ENCODE results near the gene TGFBR3L.
A peak's percentile ranks its signal among the peaks of the same experiment; 100 is the strongest.
"Not testable (repeated sequence)": the region's sequence is repeated elsewhere in the genome, so short reads cannot be mapped to it uniquely, and the experiment has no call there.

The TGFBR3L gene

GRCh38 chr19:7879111-7879807 lies 35.4 kb upstream of the TGFBR3L start:
- FAIRE-seq = no peak
- DNase-seq (ENCODE audit: low spot score) = no peak

- DNase-seq (ENCODE audit: low spot score) = no peak
- FAIRE-seq = no peak
These were observed 34.8 kb upstream of the TGFBR3L start for GRCh38 chr19:7879836-7880235.

GRCh38 chr19:7881910-7882309 lies 32.7 kb upstream of the TGFBR3L start:
- no peak for FAIRE-seq
- no peak for DNase-seq (ENCODE audit: low spot score)

- DNase-seq (ENCODE audit: low spot score) = no peak
- FAIRE-seq = no peak
These were observed 31.5 kb upstream of the TGFBR3L start for GRCh38 chr19:7883105-7883504.

GRCh38 chr19:7883796-7884570 lies 30.6 kb upstream of the TGFBR3L start:
- FAIRE-seq = no peak

GRCh38 chr19:7885818-7886217 lies 28.8 kb upstream of the TGFBR3L start:
- no peak for FAIRE-seq
- DNase-seq (ENCODE audit: low spot score) = no peak

More at GRCh38 chr19:7883796-7884570, 30.6 kb upstream of the TGFBR3L start:
- no peak for DNase-seq (ENCODE audit: low spot score)

- DNase-seq (ENCODE audit: low spot score) = no peak
- no peak for FAIRE-seq
These were observed 27.1 kb upstream of the TGFBR3L start for GRCh38 chr19:7887408-7888144.

- DNase-seq (ENCODE audit: low spot score) (peak; percentile 82), FAIRE-seq (no peak)
These were observed 26.3 kb upstream of the TGFBR3L start, which contains the start of gene LRRC8E for GRCh38 chr19:7888145-7888825. TSS of gene LRRC8E (plus strand) at chr19:7888510. CDS start at chr19:7895604, 7,094 bp downstream.

GRCh38 chr19:7888826-7889217 lies 25.8 kb upstream of the TGFBR3L start:
- DNase-seq (ENCODE audit: low spot score) (no peak), FAIRE-seq (no peak)

- FAIRE-seq = not testable (repeated sequence)
- peak; percentile 27 for DNase-seq (ENCODE audit: low spot score)
These were observed 21.1 kb upstream of the TGFBR3L start for GRCh38 chr19:7893362-7894101.

- DNase-seq (ENCODE audit: low spot score) (no peak), FAIRE-seq (no peak)
These were observed 19.9 kb upstream of the TGFBR3L start for GRCh38 chr19:7894612-7895309.

- no peak for DNase-seq (ENCODE audit: low spot score)
- no peak for FAIRE-seq
These were observed 19.1 kb upstream of the TGFBR3L start for GRCh38 chr19:7895565-7895964.

- FAIRE-seq (no peak), DNase-seq (ENCODE audit: low spot score) (no peak)
These were observed 17.3 kb upstream of the TGFBR3L start for GRCh38 chr19:7897292-7897691.

- DNase-seq (ENCODE audit: low spot score) = no peak
- no peak for FAIRE-seq
These were observed 15.7 kb upstream of the TGFBR3L start for GRCh38 chr19:7898967-7899366.

GRCh38 chr19:7899751-7900378 lies 14.8 kb upstream of the TGFBR3L start:
- no peak for FAIRE-seq

GRCh38 chr19:7900401-7900870 lies 14.2 kb upstream of the TGFBR3L start:
- FAIRE-seq = no peak
- DNase-seq (ENCODE audit: low spot score) = no peak

More at GRCh38 chr19:7899751-7900378, 14.8 kb upstream of the TGFBR3L start:
- no peak for DNase-seq (ENCODE audit: low spot score)

GRCh38 chr19:7900931-7901330 lies 13.7 kb upstream of the TGFBR3L start:
- DNase-seq (ENCODE audit: low spot score) (no peak), FAIRE-seq (no peak)

GRCh38 chr19:7901337-7901736 lies 13.3 kb upstream of the TGFBR3L start:
- FAIRE-seq = no peak
- no peak for DNase-seq (ENCODE audit: low spot score)

- DNase-seq (ENCODE audit: low spot score) = no peak
- FAIRE-seq = no peak
These were observed 11.8 kb upstream of the TGFBR3L start for GRCh38 chr19:7902796-7903243.
